ENCODE data around the gene RSPH10B. TPM values are rescaled to one million over a fixed set of nuclear protein-coding genes. Genes with fewer than 3 reads are reported as not detected.
"Not testable (repeated sequence)": the region's sequence is repeated elsewhere in the genome, so short reads cannot be mapped to it uniquely, and the experiment has no call there.

RSPH10B gene
- total RNA-seq, 1 experiment from 2014 or later, result 0.26 TPM

DNA sequence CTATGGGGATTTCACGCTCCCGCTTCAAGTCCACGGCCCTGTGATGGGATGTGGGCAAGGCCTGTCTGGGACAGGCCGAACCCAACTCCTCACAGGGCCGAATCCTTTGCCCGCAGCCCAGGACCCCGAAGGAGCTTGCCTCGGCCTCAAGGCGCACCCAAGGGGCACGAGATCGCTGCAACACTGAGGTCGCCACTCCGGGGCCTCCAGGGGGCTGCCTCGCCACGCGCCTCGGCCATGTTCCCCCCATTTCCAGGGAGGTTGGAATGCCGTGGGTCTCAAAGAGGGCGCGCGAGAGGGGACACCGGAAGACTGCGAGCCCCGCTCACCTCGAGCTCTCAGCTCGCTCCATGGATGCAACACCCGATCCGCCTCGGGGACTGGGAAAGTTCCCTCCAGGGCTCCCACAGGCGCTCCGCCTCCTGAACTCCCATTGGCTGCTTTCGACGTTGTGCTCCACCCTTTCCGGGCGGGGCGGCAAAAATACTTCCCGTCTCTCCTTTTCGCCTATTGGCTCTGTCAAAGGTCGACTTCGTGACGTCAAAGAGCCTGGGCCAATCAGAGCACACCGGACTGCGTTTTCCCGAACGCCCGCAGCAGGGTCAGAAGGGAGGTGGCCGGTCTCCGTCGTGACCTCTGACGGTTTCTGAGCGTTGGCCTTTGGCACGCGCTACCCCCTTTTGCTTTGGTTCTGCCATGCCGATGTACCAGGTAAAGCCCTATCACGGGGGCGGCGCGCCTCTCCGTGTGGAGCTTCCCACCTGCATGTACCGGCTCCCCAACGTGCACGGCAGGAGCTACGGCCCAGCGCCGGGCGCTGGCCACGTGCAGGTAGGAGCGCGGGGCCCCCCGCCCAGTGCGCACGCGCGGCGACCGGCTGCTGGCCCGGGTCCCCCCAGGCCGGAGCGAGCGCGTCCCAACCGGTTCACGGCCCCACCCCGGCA lies 38.5 kb upstream of the RSPH10B start, which contains the start of the genes AIMP2 and PMS2:
Gene AIMP2, plus strand, starts transcription at position 605 of the 944 bp plus-strand sequence. Its CDS starts 92 bp downstream, at position 697.
Gene PMS2, minus strand, starts transcription at position 382 of the 944 bp plus-strand sequence. Its CDS starts 30 bp downstream, at position 352.
- Histone ChIP-seq H3K27ac (ENCODE audit: low read length) (peak within 1 kb of the TSS; percentile 87), H3K4me1 (ENCODE audit: control insufficient read depth, insufficient read depth, low read length) (peaks cover 24% of the 10 kb centered on the region; the same call in 1 of the 2 replicates), H3K4me3 (ENCODE audit: low read depth in 2 of 2, low read length in 2 of 2) (peak within 1 kb of the TSS; percentile 74 to 87), H3K27me3 (ENCODE audit: control insufficient read depth, insufficient read depth, low read length) (no peaks in the 10 kb centered on the region), H3K9me3 (ENCODE audit: control insufficient read depth, insufficient read depth, low read depth, low read length) (no peaks in the 10 kb centered on the region), H3K36me3 (ENCODE audit: control insufficient read depth, insufficient read depth, low read length) (peaks cover 8% of the 10 kb centered on the region; the same call in 1 of the 2 replicates)
- intact Hi-C loops (cut with micrococcal nuclease; ENCODE audit: unreplicated experiment) (no loop called here), in situ Hi-C loops (cut with HindIII; ENCODE audit: low pct_unique_long_range_greater_than_20kb, low sequenced_read_pairs) (no loop called here)
- TF ChIP-seq SIN3A (IDR thresholded peaks at IDR 0.05; ENCODE audit: borderline replicate concordance, insufficient read depth, low read depth, low read length) (peak; percentile 61; the same call in 1 of the 2 replicates), REST (IDR thresholded peaks at IDR 0.05; ENCODE audit: insufficient read depth in 1 of 2, low read depth in 2 of 2, low read length in 1 of 2) (peak in 1 of 2 experiments; percentile 56; a peak in 1 of 4 replicates), POLR2AphosphoS5 (IDR thresholded peaks at IDR 0.05; ENCODE audit: low read depth, low read length) (peak; percentile 88), TCF7L2 (IDR thresholded peaks at IDR 0.05; ENCODE audit: low read depth, low read length) (0 out of 2 replicates have a peak, but pooled peaks have one; percentile 28)
- TF ChIP-seq, protein P1, sequence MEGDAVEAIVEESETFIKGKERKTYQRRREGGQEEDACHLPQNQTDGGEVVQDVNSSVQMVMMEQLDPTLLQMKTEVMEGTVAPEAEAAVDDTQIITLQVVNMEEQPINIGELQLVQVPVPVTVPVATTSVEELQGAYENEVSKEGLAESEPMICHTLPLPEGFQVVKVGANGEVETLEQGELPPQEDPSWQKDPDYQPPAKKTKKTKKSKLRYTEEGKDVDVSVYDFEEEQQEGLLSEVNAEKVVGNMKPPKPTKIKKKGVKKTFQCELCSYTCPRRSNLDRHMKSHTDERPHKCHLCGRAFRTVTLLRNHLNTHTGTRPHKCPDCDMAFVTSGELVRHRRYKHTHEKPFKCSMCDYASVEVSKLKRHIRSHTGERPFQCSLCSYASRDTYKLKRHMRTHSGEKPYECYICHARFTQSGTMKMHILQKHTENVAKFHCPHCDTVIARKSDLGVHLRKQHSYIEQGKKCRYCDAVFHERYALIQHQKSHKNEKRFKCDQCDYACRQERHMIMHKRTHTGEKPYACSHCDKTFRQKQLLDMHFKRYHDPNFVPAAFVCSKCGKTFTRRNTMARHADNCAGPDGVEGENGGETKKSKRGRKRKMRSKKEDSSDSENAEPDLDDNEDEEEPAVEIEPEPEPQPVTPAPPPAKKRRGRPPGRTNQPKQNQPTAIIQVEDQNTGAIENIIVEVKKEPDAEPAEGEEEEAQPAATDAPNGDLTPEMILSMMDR (IDR thresholded peaks at IDR 0.05), result no peak
- ChIA-PET POLR2A (interaction anchor here (0.6 kb wide), 2 partner anchors 12 to 32 kb away, joined by 5 to 10 read pairs; no protein-coding TSS in a partner anchor), CTCF (interaction anchor here (0.6 kb wide), 4 partner anchors 147 to 819 kb away, joined by 4 to 9 read pairs (median 6); no protein-coding TSS in a partner anchor)
- ATAC-seq (peak; percentile 98), DNase-seq (ENCODE audit: low read depth, low spot score) (peak; percentile 99)
- BruUV-seq (replicated peaks), result TSS peak; percentile 88

DNA sequence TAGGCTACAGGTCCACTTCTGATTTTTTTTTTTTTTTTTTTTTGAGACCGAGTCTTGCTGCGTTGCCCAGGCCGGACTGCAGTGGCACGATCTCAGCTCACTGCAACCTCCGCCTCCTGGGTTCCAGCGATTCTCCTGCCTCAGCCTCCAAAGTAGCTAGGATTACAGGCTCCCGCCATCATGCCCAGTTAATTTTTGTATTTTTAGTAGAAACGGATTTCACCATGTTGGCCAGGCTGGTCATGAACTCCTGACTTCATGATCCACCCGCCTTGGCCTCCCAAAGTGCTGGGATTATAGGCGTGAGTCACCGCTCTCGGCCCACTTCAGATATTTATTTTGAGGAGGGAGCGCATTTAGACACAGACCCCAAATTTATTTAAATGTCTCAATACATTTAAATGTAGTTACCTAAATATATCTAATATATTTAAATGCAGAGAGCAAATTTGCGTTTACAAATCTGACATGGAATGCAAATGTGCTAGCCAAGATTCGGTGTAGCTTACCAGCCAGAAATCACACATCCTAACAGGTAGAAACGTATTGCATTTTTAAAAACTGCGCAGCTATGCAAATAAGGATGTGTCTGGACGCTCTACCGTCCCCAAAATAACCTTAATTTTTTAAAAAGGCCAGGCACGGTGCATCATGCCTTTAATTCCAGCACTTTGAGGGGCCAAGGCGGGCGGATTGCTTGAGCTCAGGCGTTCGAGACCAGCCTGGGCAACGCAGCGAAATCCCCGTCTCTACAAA lies 37.5 kb upstream of the RSPH10B start:
- H3K9me3 ChIP-seq (ENCODE audit: control insufficient read depth, insufficient read depth, low read depth, low read length); DNase-seq (ENCODE audit: low read depth, low spot score); ATAC-seq; intact Hi-C loops (cut with micrococcal nuclease; ENCODE audit: unreplicated experiment); BruUV-seq (replicated peaks); in situ Hi-C loops (cut with HindIII; ENCODE audit: low pct_unique_long_range_greater_than_20kb, low sequenced_read_pairs); H3K27me3 ChIP-seq (ENCODE audit: control insufficient read depth, insufficient read depth, low read length): not testable (repeated sequence)
- ChIA-PET POLR2A (interaction anchor here (0.6 to 0.7 kb wide), 4 partner anchors 33 to 522 kb away, joined by 8 to 10 read pairs (median 9); no protein-coding TSS in a partner anchor), CTCF (interaction anchor here (0.6 kb wide), 3 partner anchors 11 to 820 kb away, joined by 5 to 9 read pairs (median 8); no protein-coding TSS in a partner anchor)
- Histone ChIP-seq H3K4me3 (ENCODE audit: low read depth in 2 of 2, low read length in 2 of 2) (peak overlapping the region; percentile 74 to 87), H3K4me1 (ENCODE audit: control insufficient read depth, insufficient read depth, low read length) (peaks cover 24% of the 10 kb centered on the region; the same call in 1 of the 2 replicates), H3K27ac (ENCODE audit: low read length) (peak overlapping the region; percentile 85), H3K36me3 (ENCODE audit: control insufficient read depth, insufficient read depth, low read length) (peaks cover 11% of the 10 kb centered on the region; the same call in 1 of the 2 replicates)

Data from Panc1 (cell line).